Stomach smooth muscle (tissue), 2 donors: ENCODE measurements around the gene HIPK3.
"Not testable (repeated sequence)": the region's sequence is repeated elsewhere in the genome, so short reads cannot be mapped to it uniquely, and the experiment has no call there.

Experiments
- H3K27ac ChIP-seq: one replicate; pipeline ENCODE4 v1.7.0; 2013; ENCODE audit warnings: mild to moderate bottlenecking, low read length, inconsistent platforms
- H3K27me3 ChIP-seq, 2 donors: one replicate each; pipeline ENCODE4 v1.7.0; 2013; ENCODE audit warnings: low read length in 2 of 2; ENCODE audit not compliant: insufficient read depth in 2 of 2, control insufficient read depth in 1 of 2
- H3K36me3 ChIP-seq, 2 donors: one replicate each; pipeline ENCODE4 v1.7.0; 2013; ENCODE audit warnings: low read length in 2 of 2; ENCODE audit not compliant: control insufficient read depth in 2 of 2, insufficient read depth in 2 of 2
- H3K4me1 ChIP-seq: one replicate; pipeline ENCODE4 v1.7.0; 2013; ENCODE audit warnings: low read length; ENCODE audit not compliant: control insufficient read depth, insufficient read depth
- H3K4me3 ChIP-seq, 2 donors: one replicate each; pipeline ENCODE4 v1.7.0; 2013; ENCODE audit warnings: low read length in 2 of 2
- H3K9ac ChIP-seq, 2 donors: one replicate each; pipeline ENCODE4 v1.7.0; 2013; ENCODE audit warnings: low read length in 2 of 2, mild to moderate bottlenecking in 1 of 2
- H3K9me3 ChIP-seq, 2 donors: one replicate each; pipeline ENCODE4 v1.7.0; 2013; ENCODE audit warnings: low read length in 2 of 2; ENCODE audit not compliant: control insufficient read depth in 2 of 2
- donor health status: healthy.
- donor health status: Pancreatic carcinoma.

Gene HIPK3

DNA sequence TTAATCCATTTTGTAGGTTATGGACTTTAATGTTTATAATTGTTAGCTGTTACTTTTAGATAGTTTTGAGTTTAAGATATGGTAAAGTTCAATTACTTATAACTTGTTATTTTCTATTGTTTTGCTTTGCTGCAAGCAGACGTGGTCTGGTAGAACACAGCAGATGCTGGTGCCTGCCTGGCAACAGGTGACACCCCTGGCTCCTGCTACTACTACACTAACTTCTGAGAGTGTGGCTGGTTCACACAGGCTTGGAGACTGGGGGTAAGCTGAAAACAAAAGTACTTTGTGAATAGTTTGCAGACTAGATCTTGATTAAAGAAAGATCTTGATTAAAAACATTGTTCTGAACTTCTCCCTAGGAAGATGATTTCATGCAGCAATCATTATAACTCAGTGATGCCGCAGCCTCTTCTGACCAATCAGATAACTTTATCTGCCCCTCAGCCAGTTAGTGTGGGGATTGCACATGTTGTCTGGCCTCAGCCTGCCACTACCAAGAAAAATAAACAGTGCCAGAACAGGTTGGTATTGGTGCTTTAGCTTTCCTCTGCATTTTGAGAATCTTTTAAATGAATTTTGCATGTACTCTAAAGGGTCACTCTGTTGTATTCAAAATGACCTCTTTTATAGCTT lies 90.4 kb downstream of the HIPK3 start:
- no peak overlapping the region for H3K27ac ChIP-seq
- H3K27me3 ChIP-seq, result no peaks in the 10 kb centered on the region
- no peak overlapping the region for H3K9ac ChIP-seq
- H3K9me3 ChIP-seq, result no peaks in the 10 kb centered on the region
- H3K4me1 ChIP-seq, result no peaks in the 10 kb centered on the region
- no peak overlapping the region for H3K4me3 ChIP-seq
- H3K36me3 ChIP-seq, result peaks cover 45 to 48% of the 10 kb centered on the region in 2 donors

- Histone ChIP-seq H3K4me3 (no peak overlapping the region), H3K9me3 (no peaks in the 10 kb centered on the region), H3K36me3 (peaks cover 52 to 59% of the 10 kb centered on the region in 2 donors)
Measured at GRCh38 chr11:33350287-33350686, 93.1 kb downstream of the HIPK3 start.

DNA sequence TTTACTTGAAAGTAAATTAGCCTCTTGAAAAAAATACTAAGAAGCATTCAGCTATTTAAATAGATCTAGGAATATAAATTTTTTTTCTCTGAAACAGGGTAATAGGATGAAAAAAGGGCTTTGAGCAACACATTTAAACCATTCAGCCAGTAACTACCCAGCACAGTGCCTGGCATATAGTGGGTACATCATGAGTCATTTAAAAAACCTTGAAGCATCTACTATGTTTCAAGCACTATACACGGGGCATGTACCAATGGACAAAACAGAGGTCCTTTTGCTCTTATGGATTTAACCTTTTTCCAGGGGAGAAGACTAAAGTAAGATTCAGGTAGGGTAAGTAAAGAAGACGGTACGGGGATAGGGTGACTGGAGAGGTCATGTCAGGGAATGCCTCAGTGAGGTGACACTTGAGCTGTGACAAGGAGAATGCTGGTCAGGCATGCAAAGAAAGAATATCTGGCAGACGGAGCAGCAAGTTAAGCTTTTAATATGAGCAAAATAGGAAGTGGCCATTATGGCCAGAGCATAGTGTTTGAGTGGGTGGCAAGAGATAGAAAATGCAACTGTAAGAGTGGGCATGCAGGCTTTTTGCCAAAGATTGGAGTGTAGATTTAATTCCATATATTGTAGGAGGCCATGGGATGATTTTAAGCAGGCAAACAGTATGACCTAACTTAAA lies 101.1 kb downstream of the HIPK3 start:
- Histone ChIP-seq H3K9me3 (no peaks in the 10 kb centered on the region), H3K4me3 (no peak overlapping the region), H3K27ac (no peak overlapping the region), H3K4me1 (no peaks in the 10 kb centered on the region), H3K27me3 (no peaks in the 10 kb centered on the region), H3K9ac (no peak overlapping the region), H3K36me3 (peaks cover 9 to 17% of the 10 kb centered on the region in 2 donors)

More at GRCh38 chr11:33350287-33350686, 93.1 kb downstream of the HIPK3 start:
- Histone ChIP-seq H3K27me3 (no peaks in the 10 kb centered on the region), H3K4me1 (no peaks in the 10 kb centered on the region), H3K9ac (no peak overlapping the region), H3K27ac (no peak overlapping the region)

DNA sequence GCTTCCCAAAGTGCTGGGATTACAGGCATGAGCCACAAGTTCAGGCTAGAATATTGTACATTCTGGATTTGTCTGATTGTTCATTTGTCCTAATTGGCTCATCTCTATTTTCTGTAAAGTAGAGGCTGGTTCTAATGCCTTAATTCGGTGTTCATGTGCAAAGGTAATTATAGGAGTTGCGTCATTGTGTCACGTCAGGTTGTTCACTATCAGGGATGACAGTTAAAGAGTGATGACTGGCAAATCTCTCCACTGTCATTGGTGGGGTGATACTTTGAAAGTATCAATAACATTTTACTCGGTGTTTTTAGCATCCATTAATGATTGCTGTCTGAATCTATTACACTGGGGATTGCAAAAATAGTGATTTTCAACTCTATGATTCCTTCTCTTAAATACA lies 103.5 kb downstream of the HIPK3 start:
- H3K4me1 ChIP-seq, result no peaks in the 10 kb centered on the region
- H3K36me3 ChIP-seq, result no peaks in the 10 kb centered on the region
- no peak overlapping the region for H3K9ac ChIP-seq
- no peak overlapping the region for H3K27ac ChIP-seq
- H3K9me3 ChIP-seq, result no peaks in the 10 kb centered on the region
- no peaks in the 10 kb centered on the region for H3K27me3 ChIP-seq
- H3K4me3 ChIP-seq, result no peak overlapping the region

DNA sequence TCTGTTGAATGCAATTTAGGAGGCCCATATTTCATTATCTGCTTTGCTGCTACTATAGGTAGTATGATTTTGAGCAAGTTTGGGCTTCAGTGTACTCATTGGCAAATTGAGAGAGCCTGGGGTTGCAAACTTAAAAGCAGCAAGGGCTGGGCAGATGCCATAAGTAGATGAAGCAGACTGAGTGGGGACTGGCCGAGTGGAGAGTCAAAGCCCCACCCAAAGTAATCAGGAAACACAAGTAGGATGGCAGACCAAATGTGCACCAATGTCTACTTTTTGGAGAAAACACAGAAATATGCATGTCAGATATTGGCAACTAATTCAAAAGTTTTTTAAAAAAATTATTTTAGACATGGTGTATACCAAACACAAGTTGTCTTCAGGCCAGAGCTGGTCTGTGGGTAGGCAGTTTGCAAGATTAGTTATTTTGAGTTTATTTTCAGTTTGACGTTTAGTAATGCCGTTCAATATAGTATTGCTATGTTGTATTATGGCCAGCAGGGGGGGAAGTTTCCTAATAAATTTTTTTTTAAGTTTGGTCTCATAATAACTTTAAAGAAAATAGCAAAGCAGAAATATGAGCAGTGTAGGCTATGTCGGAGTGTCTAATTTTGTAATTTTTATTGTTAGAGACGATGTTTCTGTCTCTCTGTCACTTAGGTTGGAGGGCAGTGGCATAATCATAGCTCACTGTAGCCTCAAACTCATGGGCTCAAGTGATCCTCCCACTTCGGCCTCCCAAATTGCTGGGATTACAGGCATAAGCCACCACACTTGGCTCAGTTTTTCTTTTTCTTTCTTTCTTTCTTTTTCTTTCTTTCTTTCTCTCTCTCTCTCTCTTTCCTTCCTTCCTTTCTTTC lies 105.1 kb downstream of the HIPK3 start:
- no peaks in the 10 kb centered on the region for H3K4me1 ChIP-seq
- no peak overlapping the region for H3K9ac ChIP-seq
- no peaks in the 10 kb centered on the region for H3K36me3 ChIP-seq
- H3K4me3 ChIP-seq, result no peak overlapping the region
- H3K27me3 ChIP-seq, result no peaks in the 10 kb centered on the region
- H3K27ac ChIP-seq, result no peak overlapping the region
- no peaks in the 10 kb centered on the region for H3K9me3 ChIP-seq

- Histone ChIP-seq H3K4me3 (no peak overlapping the region), H3K4me1 (no peaks in the 10 kb centered on the region), H3K27me3 (peaks cover 0 to 6% of the 10 kb centered on the region in 2 donors), H3K36me3 (no peaks in the 10 kb centered on the region), H3K27ac (no peak overlapping the region), H3K9ac (no peak overlapping the region), H3K9me3 (no peaks in the 10 kb centered on the region)
Measured at GRCh38 chr11:33366918-33367317, 109.7 kb downstream of the HIPK3 start.

DNA sequence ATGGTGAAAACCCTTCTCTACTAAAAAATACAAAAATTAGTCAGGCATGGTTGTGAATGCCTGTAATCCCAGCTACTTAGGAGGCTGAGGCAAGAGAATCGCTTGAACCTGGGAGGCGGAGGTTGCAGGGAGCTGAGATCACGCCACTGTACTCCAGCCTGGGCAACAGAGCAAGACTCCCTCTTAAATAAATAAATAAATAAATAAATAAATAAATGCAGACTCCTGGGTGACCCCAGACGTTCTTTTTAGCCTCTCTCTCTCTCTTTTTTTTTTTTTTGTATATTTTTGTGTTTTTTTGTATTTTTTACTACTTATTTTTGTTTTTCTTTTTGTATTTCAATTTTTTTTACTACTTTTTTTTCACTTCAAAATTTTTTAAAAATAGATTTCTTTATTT lies 111.3 kb downstream of the HIPK3 start:
- H3K4me3 ChIP-seq, H3K27me3 ChIP-seq, H3K27ac ChIP-seq, H3K4me1 ChIP-seq, H3K36me3 ChIP-seq, H3K9me3 ChIP-seq, H3K9ac ChIP-seq: not testable (repeated sequence)

- Histone ChIP-seq H3K9ac (no peak overlapping the region), H3K27ac (no peak overlapping the region), H3K4me3 (no peak overlapping the region), H3K4me1 (no peaks in the 10 kb centered on the region), H3K9me3 (no peaks in the 10 kb centered on the region), H3K36me3 (no peaks in the 10 kb centered on the region), H3K27me3 (peaks cover 3 to 11% of the 10 kb centered on the region in 2 donors)
Measured at GRCh38 chr11:33368931-33369330, 111.8 kb downstream of the HIPK3 start.

DNA sequence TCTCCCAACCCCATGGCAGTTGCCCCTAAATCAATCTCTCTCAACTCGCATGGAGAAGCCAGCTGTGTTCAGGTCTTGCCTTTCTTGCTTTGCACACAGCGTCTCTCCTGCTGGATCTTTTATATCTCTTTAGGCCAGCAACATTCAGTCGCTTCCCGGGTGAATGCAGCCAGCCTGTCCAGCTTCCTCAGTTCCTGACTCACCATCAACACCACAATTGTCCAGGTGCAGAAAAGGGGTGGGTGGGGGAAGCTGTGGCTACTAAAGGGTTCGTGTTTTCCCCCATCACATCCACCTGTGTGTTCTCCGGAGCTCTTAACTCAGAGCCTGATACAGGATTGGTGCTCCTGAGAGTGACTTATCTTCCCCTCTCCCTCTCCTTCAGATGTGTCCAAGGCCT lies 116.5 kb downstream of the HIPK3 start:
- H3K27ac ChIP-seq, result no peak overlapping the region
- no peaks in the 10 kb centered on the region for H3K9me3 ChIP-seq
- H3K27me3 ChIP-seq, result peaks cover 31 to 35% of the 10 kb centered on the region in 2 donors
- H3K4me1 ChIP-seq, result no peaks in the 10 kb centered on the region
- H3K36me3 ChIP-seq, result no peaks in the 10 kb centered on the region
- no peak overlapping the region for H3K9ac ChIP-seq
- no peak overlapping the region for H3K4me3 ChIP-seq

DNA sequence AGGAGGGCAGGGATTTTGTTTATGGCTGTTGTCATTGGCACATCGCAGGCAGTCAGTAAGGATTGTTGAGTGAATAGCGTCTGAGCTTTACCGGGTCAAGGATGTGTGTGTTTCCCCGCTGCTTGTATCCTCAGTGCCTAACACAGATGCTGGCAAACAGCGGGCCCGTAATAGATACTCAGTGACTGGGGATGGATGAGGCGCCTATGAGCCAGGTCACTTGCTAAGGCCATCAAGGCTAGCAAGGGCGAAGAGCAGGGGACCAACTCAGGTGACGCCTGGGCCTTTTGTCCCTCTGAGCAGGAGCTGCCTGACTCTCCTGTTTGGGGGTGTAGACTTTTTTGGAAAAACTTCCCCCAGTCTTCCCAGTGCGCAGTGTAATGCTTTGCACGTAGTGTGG lies 118.1 kb downstream of the HIPK3 start:
- H3K9ac ChIP-seq, result no peak overlapping the region
- no peaks in the 10 kb centered on the region for H3K36me3 ChIP-seq
- no peaks in the 10 kb centered on the region for H3K9me3 ChIP-seq
- peaks cover 31 to 35% of the 10 kb centered on the region in 2 donors for H3K27me3 ChIP-seq
- H3K4me1 ChIP-seq, result no peaks in the 10 kb centered on the region
- no peak overlapping the region for H3K27ac ChIP-seq
- H3K4me3 ChIP-seq, result peak overlapping the region; percentile 42 to 66
